HEK293T (cell line): ENCODE results near the gene FBXL17.

Experiments
- CTCF ChIA-PET: fragments of 350-600 bp; formaldehyde crosslinking; extraction: SDS; loops from one replicate; lab custom pipeline; 2021; ENCODE audit warnings: antibody characterized with exemption, inconsistent platforms; lab: Yijun Ruan, JAX
- POLR2A ChIA-PET: fragments of 350-600 bp; formaldehyde crosslinking; extraction: SDS; loops from one replicate; lab custom pipeline; 2020; ENCODE audit warnings: antibody characterized with exemption, inconsistent platforms; lab: Yijun Ruan, JAX
- DNase-seq: peaks from one replicate; pipeline ENCODE4 v3.0.0; 2012; ENCODE audit warnings: mixed read lengths; ENCODE audit errors: extremely low spot score
- ARNT ChIP-seq: fragments of 450-650 bp; IDR thresholded peaks from 2 replicates; pipeline ENCODE4 v1.6.1; 2017; ENCODE audit warnings: mild to moderate bottlenecking
- BHLHE40 ChIP-seq: fragments of 450-650 bp; IDR thresholded peaks from 2 replicates; pipeline ENCODE4 v1.6.1; 2016; ENCODE audit warnings: mild to moderate bottlenecking, moderate library complexity, borderline replicate concordance
- CTBP1 ChIP-seq: fragments of 450-650 bp; IDR thresholded peaks from 2 replicates; pipeline ENCODE4 v1.6.1; 2016; ENCODE audit warnings: borderline replicate concordance
- ELF4 ChIP-seq: fragments of 450-650 bp; IDR thresholded peaks from 2 replicates; pipeline ENCODE4 v1.6.1; 2017; ENCODE audit warnings: antibody characterized with exemption
- FOXA1 ChIP-seq: fragments of 450-650 bp; IDR thresholded peaks from 2 replicates; pipeline ENCODE4 v1.6.1; 2016; ENCODE audit warnings: mild to moderate bottlenecking
- FOXK2 ChIP-seq: fragments of 450-650 bp; IDR thresholded peaks from 2 replicates; pipeline ENCODE4 v1.6.1; 2016; ENCODE audit warnings: mild to moderate bottlenecking
- FOXM1 ChIP-seq: fragments of 450-650 bp; IDR thresholded peaks from 2 replicates; pipeline ENCODE4 v1.6.1; 2017; ENCODE audit warnings: mild to moderate bottlenecking, borderline replicate concordance
- HDGF ChIP-seq: fragments of 450-650 bp; IDR thresholded peaks from 2 replicates; pipeline ENCODE4 v1.6.1; 2017; ENCODE audit warnings: antibody characterized with exemption, borderline replicate concordance
- L3MBTL2 ChIP-seq: fragments of 450-650 bp; conservative IDR thresholded peaks from 2 replicates; pipeline ENCODE4 v1.6.1; 2016; ENCODE audit warnings: mild to moderate bottlenecking
- LEF1 ChIP-seq: fragments of 450-650 bp; IDR thresholded peaks from 2 replicates; pipeline ENCODE4 v1.6.1; 2017; ENCODE audit warnings: mild to moderate bottlenecking, borderline replicate concordance
- NFRKB ChIP-seq: fragments of 450-650 bp; IDR thresholded peaks from 2 replicates; pipeline ENCODE4 v1.6.1; 2016; ENCODE audit warnings: mild to moderate bottlenecking, moderate library complexity
- SP1 ChIP-seq: fragments of 450-650 bp; IDR thresholded peaks from 2 replicates; pipeline ENCODE4 v1.6.1; 2017
- SUZ12 ChIP-seq: fragments of 450-650 bp; IDR thresholded peaks from 2 replicates; pipeline ENCODE4 v1.6.1; 2016; ENCODE audit warnings: mild to moderate bottlenecking
- TARDBP ChIP-seq: fragments of 450-650 bp; IDR thresholded peaks from 2 replicates; pipeline ENCODE4 v1.6.1; 2016
- ZNF384 ChIP-seq: fragments of 450-650 bp; IDR thresholded peaks from 2 replicates; pipeline ENCODE4 v1.6.1; 2016
- TF ChIP-seq, protein P1 (sequence below): fragments of 450-650 bp; IDR thresholded peaks from 2 replicates; pipeline ENCODE4 v1.6.1; 2016

Gene FBXL17

GRCh38 chr5:108367679-108368334 is 14.1 kb downstream of the FBXL17 start:
- DNase-seq = no peak
- no peak for TF ChIP-seq SUZ12
- TF ChIP-seq TARDBP = no peak
- TF ChIP-seq FOXA1 = no peak
- TF ChIP-seq SP1 = no peak
- TF ChIP-seq FOXK2 = no peak
- ChIA-PET POLR2A (interaction anchor here (1.7 kb wide), 1 partner anchor 14 kb away, joined by 16 read pairs; the partner anchor contains the start of gene FBXL17), CTCF (no interaction called here)

GRCh38 chr5:108366500-108366899 is 15.4 kb downstream of the FBXL17 start:
- POLR2A ChIA-PET = interaction anchor here (1.1 kb wide), 1 partner anchor 14 kb away, joined by 4 read pairs; no protein-coding TSS in a partner anchor
- no peak for DNase-seq
- CTCF ChIA-PET = no interaction called here
- TF ChIP-seq HDGF (no peak), LEF1 (no peak), CTBP1 (no peak), FOXK2 (no peak), ZNF384 (no peak), SP1 (no peak), BHLHE40 (no peak), ELF4 (no peak), SUZ12 (no peak), TARDBP (no peak), FOXM1 (no peak), FOXA1 (no peak), ARNT (no peak), L3MBTL2 (no peak), NFRKB (no peak)
- TF ChIP-seq, protein P1, sequence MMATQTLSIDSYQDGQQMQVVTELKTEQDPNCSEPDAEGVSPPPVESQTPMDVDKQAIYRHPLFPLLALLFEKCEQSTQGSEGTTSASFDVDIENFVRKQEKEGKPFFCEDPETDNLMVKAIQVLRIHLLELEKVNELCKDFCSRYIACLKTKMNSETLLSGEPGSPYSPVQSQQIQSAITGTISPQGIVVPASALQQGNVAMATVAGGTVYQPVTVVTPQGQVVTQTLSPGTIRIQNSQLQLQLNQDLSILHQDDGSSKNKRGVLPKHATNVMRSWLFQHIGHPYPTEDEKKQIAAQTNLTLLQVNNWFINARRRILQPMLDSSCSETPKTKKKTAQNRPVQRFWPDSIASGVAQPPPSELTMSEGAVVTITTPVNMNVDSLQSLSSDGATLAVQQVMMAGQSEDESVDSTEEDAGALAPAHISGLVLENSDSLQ = no peak

DNA sequence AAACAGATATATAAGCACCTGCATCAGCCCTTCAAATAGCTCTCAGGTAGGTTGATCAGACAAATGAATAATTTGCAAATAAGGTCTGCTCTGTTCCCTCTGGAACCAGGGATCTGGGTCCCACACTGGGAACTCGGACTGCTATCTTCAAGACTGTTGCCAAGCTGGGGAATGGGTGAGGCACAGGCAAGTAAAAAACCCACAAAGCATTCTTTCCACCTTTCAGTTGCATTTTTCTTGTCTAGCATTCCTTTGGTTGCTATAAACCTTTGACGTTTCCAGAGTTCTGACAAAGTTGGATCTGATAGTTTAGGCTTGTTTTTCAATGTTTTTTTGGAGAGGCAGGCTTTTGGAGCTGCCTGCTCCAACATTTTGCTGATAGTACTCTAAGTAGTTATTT is 20.1 kb downstream of the FBXL17 start:
- TF ChIP-seq ELF4 = no peak
- no peak for TF ChIP-seq FOXM1
- TF ChIP-seq BHLHE40 = no peak
- TF ChIP-seq FOXA1 = no peak
- TF ChIP-seq L3MBTL2 = no peak
- no peak for TF ChIP-seq ARNT
- no peak for TF ChIP-seq CTBP1
- TF ChIP-seq NFRKB = no peak
- no peak for TF ChIP-seq ZNF384
- TF ChIP-seq SUZ12 = no peak
- TF ChIP-seq, protein P1 = no peak
- no peak for TF ChIP-seq FOXK2
- TF ChIP-seq HDGF = no peak
- TF ChIP-seq LEF1 = no peak
- no peak for TF ChIP-seq TARDBP
- no peak for TF ChIP-seq SP1
- CTCF ChIA-PET = no interaction called here
- no peak for DNase-seq
- POLR2A ChIA-PET = no interaction called here

DNA sequence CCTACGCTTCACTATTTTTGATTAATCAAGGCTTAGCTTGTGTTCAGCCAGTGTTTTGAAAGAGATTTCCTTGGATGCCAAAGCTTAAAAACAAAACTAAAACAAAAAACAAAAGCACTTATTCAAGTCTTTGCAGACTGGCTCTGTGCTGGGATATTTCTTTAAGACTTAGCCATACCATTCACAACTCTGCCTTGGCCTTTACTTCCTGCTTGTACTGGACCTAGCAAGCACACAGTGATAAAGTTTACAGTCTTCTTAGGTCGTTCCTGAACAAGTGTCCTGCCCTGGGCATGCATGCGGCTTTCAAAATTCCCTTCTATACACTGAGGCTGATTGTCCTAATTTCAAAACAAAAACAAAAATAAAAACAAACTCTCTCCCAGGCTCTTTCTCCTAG is 20.7 kb downstream of the FBXL17 start:
- POLR2A ChIA-PET = no interaction called here
- no peak for DNase-seq
- no peak for TF ChIP-seq ZNF384
- no peak for TF ChIP-seq LEF1
- no peak for TF ChIP-seq ELF4
- no peak for TF ChIP-seq SUZ12
- TF ChIP-seq FOXK2 = no peak
- TF ChIP-seq NFRKB = no peak
- TF ChIP-seq CTBP1 = no peak
- no peak for TF ChIP-seq ARNT
- no peak for TF ChIP-seq TARDBP
- TF ChIP-seq SP1 = no peak
- no peak for TF ChIP-seq BHLHE40
- TF ChIP-seq FOXM1 = no peak
- TF ChIP-seq, protein P1 = no peak
- TF ChIP-seq L3MBTL2 = no peak
- TF ChIP-seq FOXA1 = no peak
- no peak for TF ChIP-seq HDGF
- CTCF ChIA-PET = no interaction called here

- ChIA-PET POLR2A (no interaction called here), CTCF (no interaction called here)
- no peak for DNase-seq
- TF ChIP-seq L3MBTL2 (no peak), FOXA1 (no peak), LEF1 (no peak), SP1 (no peak), ELF4 (no peak), ARNT (no peak), HDGF (no peak), SUZ12 (no peak), BHLHE40 (no peak), TARDBP (no peak), CTBP1 (no peak), NFRKB (no peak), ZNF384 (no peak), FOXM1 (no peak), FOXK2 (no peak)
- TF ChIP-seq, protein P1 = no peak
Measured at GRCh38 chr5:108360280-108360679, 21.6 kb downstream of the FBXL17 start.

DNA sequence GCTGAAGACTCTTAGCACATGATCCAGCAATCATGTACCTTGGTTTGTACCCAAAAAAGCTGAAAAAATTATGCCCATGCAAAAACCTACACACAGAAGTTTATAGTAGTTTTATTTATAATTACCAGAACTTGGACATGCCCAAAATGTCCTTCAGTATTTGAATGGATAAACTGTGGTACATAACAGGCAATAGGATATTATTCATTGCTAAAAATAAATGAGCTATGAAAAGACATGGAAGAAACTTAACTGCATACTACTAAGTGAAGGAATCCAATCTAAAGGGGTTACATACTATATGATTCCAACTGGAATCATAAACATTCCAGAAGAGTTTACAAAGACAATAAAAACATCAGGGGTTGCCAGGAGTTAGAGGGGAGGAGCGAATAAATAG is 25.6 kb downstream of the FBXL17 start:
- TF ChIP-seq ARNT = no peak
- no peak for TF ChIP-seq ZNF384
- no peak for TF ChIP-seq FOXA1
- no peak for TF ChIP-seq NFRKB
- TF ChIP-seq LEF1 = no peak
- TF ChIP-seq, protein P1 = no peak
- no peak for TF ChIP-seq CTBP1
- TF ChIP-seq FOXM1 = no peak
- no peak for TF ChIP-seq SUZ12
- no peak for TF ChIP-seq SP1
- POLR2A ChIA-PET = interaction anchor here (0.9 kb wide), 1 partner anchor 26 kb away, joined by 5 read pairs; the partner anchor contains the start of gene FBXL17

More for the DNA sequence above, 25.6 kb downstream of the FBXL17 start:
- DNase-seq = no peak
- CTCF ChIA-PET = no interaction called here
